GM18505 (cell line): Measurements from ENCODE around the gene ZNF382.
"Not testable (repeated sequence)": the region's sequence is repeated elsewhere in the genome, so short reads cannot be mapped to it uniquely, and the experiment has no call there.

Experiments
- ATAC-seq: cut with Tn5 transposase; IDR thresholded peaks from one replicate; pipeline ENCODE4 v1.9.1; 2021; ENCODE audit not compliant: unreplicated experiment
- POLR2A ChIP-seq: IDR thresholded peaks from 4 replicates; pipeline ENCODE4 v1.6.1; 2011; ENCODE audit warnings: borderline replicate concordance; ENCODE audit not compliant: insufficient read depth, insufficient read length; ENCODE audit errors: extremely low read depth

ZNF382 gene

GRCh38 chr19:36605101-36605876 is at the start of gene ZNF382:
TSS of gene ZNF382 (plus strand) at chr19:36605313. CDS start at chr19:36609915, 4,602 bp downstream.
- peak; percentile 60 for ATAC-seq
- peak; percentile 78 for TF ChIP-seq POLR2A

- TF ChIP-seq POLR2A = no peak
- no peak for ATAC-seq
Observed at GRCh38 chr19:36564391-36564790, 40.7 kb upstream of the ZNF382 start.

DNA sequence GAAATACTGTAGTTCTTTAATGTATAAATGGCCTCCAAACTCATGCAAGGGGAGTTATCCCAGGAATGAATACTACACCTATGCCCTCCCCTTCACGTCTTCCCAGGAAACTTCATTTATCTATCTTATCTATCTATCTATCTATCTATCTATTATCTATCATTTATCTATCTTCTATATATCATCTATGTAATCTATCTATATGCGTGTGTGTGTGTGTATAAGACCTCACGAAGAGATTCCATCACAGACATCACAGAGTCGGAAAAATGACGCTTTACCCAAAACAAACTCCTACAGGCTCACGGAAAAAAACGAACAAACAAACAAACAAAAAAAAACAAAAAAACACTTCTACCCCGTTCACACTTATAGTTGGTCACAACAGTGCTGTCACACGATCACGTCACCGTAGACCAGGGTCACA is 32.5 kb upstream of the ZNF382 start:
- ATAC-seq = no peak
- TF ChIP-seq POLR2A = no peak

GRCh38 chr19:36573020-36573894 is 31.9 kb upstream of the ZNF382 start, which contains the start of gene ZNF529:
TSS of gene ZNF529 (minus strand) at chr19:36573292. CDS start at chr19:36572346, 946 bp downstream.
- peak; percentile 86 for ATAC-seq
- TF ChIP-seq POLR2A = peak; percentile 85

DNA sequence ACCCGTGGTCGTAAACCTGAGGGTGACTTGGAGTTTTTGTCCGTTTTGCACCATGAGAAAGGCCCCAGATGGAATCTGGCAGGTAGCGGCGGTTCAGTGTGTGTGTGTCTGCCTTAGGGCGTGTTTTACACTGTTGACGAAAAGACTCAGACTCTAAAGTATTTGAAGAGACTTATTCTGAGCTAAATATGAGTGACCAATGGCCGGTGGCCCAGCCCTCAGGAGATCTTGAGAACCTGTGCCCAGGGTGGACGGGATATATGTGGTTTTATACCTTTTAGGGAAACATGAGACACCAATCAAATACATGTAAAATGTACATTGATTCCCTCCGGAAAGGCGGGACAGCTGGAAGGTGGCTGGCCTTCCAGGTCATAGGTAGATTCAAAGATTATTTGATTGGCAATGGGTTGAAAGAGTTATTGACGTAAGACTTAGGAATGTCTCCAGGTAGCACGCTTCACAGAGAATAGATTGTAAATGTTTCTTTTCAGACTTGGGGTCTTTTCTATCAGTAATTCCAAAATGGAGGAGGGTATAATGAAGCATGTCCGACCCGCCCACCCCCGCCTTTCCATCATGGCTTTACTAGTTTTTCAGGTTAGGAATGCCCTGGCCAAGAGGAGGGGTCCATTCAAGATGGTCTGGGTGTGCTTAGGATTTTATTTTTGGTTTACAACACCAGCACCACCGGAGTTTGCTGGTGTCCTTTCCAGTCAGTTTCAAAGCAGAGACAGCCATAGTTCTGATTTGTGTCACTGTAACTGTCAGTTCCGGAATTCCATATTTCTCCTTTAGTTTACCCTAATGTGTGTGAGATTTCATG is 31.0 kb upstream of the ZNF382 start:
- TF ChIP-seq POLR2A = no peak
- no peak for ATAC-seq

DNA sequence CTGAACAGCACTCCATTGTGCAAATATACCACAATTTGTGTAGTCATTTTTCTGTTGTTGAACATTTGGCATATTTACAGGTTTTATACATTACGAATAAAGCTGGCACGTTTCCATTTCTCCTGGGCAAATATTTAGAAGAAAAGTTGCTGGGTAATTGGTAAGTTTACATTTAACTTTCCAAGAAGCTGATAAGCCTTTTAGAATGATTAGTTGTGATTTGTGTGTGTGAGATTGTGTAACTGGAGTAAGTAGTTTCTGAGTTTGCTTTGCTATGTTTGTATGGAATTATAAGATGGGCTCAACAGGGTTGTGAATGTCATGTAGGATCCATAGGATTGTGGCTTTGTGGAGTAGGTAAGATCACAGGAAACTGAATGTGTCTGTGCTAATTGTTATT is 30.4 kb upstream of the ZNF382 start:
- no peak for ATAC-seq
- TF ChIP-seq POLR2A = no peak

- TF ChIP-seq POLR2A = no peak
- no peak for ATAC-seq
Observed at GRCh38 chr19:36577271-36577996, 27.7 kb upstream of the ZNF382 start.

DNA sequence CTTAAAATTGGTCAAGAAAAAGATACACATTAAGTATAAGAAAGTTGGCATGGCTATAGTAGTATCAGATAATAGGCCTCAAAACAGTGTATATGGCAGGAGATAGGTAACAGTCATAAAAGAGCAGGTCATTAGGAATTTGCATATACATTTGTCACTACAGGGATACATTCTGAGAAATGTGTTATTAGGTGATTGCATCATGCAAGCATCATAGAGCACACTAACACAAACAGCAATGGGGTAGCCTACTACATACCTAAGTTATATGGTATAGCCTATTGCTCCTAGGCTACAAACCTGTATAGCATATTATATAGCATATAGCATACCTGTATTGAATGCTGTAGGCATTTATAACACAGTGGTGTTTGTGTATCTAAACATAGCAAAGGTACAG is 25.9 kb upstream of the ZNF382 start:
- TF ChIP-seq POLR2A = no peak
- no peak for ATAC-seq

- ATAC-seq = not testable (repeated sequence)
Observed at GRCh38 chr19:36602681-36603080, 2.4 kb upstream of the ZNF382 start.

- peak; percentile 68 for ATAC-seq
- TF ChIP-seq POLR2A = no peak
Observed at GRCh38 chr19:36604656-36605100, 435 bp upstream of the ZNF382 start.

GRCh38 chr19:36605877-36606478 is 865 bp downstream of the ZNF382 start:
- ATAC-seq = peak; percentile 9
- TF ChIP-seq POLR2A = no peak

GRCh38 chr19:36627057-36627456 is 21.9 kb downstream of the ZNF382 start:
- ATAC-seq = no peak
- no peak for TF ChIP-seq POLR2A
